ENCODE measurements around the gene KBTBD13.

KBTBD13 gene

DNA sequence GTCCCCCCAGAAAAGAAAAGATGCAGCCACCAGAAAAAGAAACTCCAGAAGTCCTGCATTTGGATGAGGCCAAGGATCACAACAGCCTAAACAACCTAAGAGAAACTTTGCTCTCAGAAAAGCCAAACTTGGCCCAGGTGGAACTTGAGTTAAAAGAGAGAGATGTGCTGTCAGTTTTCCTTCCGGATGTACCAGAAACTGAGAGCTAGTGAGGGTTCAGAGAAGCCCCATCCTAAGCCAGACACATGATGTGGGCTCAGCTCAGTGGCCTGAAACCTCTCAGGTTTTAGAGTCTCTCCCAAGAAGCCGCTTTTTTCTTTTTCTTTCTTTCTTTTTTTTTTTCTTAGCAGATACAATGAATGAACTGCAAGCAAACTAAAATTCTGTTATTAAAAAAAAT, 23.6 kb upstream of the KBTBD13 start:
- no peak for DNase-seq (ENCODE audit: low read depth)

DNA sequence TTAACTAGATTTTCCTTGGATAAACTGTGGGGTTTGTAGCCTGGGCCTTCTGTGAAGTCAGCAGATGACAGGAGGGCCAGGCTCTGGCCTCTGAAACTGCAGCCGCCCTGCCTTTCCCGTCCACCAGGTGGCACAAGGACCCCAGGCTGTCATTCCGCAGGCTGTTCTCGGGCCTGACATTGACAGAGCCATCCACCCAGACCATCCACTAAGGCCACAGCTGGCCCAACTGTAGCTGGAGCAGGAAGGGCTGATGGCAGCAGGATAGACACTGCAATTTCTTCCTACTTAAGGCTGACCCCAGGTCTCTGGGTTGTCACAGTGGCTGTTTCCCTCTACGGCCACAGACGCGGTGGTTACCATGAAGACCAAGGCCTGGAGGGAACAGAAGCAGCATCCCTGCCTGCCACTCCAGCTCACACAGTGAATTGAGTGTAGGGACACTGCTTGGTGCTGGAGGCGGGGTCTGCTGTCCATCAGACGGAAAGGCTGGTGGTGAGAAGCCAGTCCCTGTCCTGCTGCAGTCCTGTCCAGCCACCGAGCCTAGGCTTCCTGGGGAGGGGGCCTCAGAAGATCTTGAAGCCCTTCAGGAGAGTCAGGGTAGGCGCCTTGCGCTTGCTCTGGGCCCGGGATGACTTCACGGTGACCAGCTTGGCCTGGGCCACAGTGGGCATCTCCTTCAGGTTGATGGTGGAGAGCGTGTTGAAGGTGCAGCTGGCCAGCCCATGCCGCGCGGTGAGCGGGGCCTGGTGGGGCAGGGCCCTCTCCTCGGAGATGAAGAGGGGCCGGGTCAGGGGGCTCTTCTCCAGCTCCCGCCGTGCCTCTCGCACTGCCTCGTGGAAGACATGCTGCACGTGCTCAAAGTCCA, 22.0 kb upstream of the KBTBD13 start:
- DNase-seq (ENCODE audit: low read depth) = no peak

DNA sequence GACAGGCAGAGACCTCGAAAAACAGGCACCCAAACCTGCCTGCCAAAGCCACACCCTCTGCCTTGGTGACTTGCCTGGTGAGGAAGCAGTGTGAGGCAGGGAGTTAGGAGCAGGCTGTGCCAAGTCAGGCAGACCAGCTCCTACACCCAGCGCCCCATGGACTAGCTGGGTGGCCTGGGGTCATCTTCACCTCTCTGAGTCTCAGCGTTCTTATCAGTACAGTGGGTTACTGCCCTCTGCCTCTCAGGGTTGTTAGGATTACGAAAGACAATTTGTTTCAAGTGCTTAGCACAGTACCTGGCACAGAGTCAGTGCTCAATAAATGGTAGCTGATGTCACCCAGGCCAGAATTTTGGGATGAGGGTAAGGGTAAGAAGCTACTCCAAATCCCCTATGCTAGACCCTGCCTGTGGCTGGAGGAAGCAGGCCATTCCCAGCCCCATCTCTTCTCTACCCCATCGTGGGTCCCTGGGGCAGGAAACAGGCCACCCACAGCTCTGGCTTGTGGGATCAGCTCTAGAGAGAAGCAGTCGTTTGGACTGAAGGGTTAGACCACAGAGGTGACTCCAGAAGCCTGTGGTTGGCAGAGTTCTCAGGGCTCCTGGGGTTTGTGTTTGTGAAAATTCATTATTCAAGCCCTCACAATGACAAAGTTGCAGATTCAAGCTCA, 21.2 kb upstream of the KBTBD13 start:
- DNase-seq (ENCODE audit: low read depth) = no peak

DNA sequence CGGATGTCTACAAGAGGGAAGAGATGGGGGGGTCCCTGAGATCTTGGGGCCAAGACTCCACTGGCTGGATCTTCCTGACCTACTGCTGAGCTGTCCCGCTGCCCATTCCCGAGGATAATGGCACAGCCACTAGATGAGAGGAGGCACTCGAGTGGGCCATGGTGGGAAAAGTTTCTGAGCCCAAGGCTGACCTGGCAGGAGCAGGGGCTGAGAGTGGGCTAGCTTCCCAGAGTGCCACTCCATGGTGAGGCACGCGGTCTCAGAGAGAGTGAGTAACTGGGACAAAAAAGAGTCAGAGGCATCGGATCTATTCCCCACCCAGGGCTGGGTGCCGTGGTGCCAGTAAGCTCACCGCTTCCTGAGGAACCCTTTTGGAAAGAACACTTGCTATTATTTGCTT, 20.4 kb upstream of the KBTBD13 start:
- no peak for DNase-seq (ENCODE audit: low read depth)

GRCh38 chr15:65056868-65057548, 19.5 kb upstream of the KBTBD13 start:
- DNase-seq (ENCODE audit: low read depth) = no peak

GRCh38 chr15:65057549-65057940, 19.0 kb upstream of the KBTBD13 start:
- no peak for DNase-seq (ENCODE audit: low read depth)

- DNase-seq (ENCODE audit: low read depth) = no peak
Observed at GRCh38 chr15:65058394-65059368, 17.9 kb upstream of the KBTBD13 start.

GRCh38 chr15:65059369-65059750, 17.2 kb upstream of the KBTBD13 start:
- no peak for DNase-seq (ENCODE audit: low read depth)

GRCh38 chr15:65059931-65060596, 16.5 kb upstream of the KBTBD13 start:
- DNase-seq (ENCODE audit: low read depth) = no peak

DNA sequence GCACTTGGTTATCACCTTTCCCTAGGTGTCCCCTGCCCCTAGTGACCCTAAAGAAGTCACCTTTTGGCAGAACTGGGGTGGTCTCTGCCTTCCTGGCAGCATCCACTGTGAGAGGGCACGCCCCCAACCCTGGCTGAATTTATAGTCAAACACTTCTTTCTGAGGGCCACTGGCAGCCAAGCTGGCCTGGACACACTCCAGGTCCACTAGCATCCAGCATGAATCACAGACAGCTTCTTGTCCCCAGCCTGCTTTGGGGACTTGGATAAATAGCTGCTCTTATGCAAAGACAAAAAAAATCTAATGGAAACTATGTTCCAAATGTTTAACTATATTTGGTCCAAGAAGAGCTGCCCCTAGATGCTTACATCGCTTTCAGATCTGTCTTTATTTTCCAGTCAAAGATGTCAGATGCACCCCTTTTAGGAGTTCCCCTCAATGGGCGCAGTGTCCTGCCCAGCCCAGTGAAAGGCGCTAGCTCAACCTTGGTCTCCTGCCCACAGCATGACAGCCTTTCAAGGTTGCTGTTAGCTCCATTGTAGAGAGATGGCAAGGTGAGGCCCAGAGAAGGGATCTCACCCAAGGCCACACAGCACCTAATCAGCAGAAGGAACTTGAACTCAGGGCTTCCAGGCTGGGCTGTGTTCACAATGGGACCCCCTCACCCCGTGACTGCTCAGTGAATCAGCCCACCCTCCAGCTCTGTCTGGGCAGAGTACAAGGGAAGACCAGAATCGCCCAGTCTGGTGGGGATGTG, 15.7 kb upstream of the KBTBD13 start:
- no peak for DNase-seq (ENCODE audit: low read depth)

GRCh38 chr15:65062061-65062460, 14.5 kb upstream of the KBTBD13 start:
- no peak for DNase-seq (ENCODE audit: low read depth)

GRCh38 chr15:65062726-65063125, 13.8 kb upstream of the KBTBD13 start:
- DNase-seq (ENCODE audit: low read depth) = no peak

- DNase-seq (ENCODE audit: low read depth) = no peak
Observed at GRCh38 chr15:65066001-65066634, 10.4 kb upstream of the KBTBD13 start.

DNA sequence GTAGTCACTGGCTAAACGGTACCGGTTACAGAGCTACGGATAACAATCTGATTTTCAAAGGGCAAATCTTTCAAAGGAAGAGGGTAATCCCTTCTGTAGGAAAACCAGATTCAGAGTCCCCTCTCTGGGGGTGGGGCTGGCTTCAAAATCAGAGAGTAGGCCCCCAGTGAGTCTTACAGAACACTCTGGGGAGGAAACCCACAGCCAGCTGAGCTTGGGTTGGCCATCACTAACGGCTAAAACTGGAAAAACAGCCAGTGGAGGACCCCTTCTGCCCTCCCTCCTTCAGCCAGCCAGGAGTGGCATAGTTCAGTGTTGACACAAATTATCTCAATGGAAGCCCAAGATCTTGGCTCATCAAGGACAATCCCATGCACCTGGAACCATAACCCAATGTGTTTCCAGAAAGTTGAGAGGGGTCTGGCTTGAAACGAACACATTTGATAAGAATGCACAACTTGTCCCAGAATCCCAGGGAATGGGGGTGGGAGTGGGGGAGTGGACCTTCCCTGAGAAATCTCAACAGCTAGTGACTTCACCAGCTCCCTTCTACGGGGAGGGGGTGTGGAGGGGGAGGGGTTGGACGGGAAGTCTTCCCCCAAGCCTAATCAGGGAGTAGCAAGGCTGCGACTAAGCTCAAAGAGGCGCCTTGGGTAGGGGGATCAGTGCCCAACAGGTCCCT, 9.8 kb upstream of the KBTBD13 start:
- DNase-seq (ENCODE audit: low read depth) = no peak

- no peak for DNase-seq (ENCODE audit: low read depth)
Observed at GRCh38 chr15:65067317-65067644, 9.3 kb upstream of the KBTBD13 start.

- no peak for DNase-seq (ENCODE audit: low read depth)
Observed at GRCh38 chr15:65067645-65068402, 8.7 kb upstream of the KBTBD13 start, which contains the start of gene RASL12. Gene RASL12 (minus strand): TSS chr15:65067991. CDS start chr15:65067835, 156 bp downstream.

GRCh38 chr15:65068403-65068788, 8.2 kb upstream of the KBTBD13 start:
- no peak for DNase-seq (ENCODE audit: low read depth)

DNA sequence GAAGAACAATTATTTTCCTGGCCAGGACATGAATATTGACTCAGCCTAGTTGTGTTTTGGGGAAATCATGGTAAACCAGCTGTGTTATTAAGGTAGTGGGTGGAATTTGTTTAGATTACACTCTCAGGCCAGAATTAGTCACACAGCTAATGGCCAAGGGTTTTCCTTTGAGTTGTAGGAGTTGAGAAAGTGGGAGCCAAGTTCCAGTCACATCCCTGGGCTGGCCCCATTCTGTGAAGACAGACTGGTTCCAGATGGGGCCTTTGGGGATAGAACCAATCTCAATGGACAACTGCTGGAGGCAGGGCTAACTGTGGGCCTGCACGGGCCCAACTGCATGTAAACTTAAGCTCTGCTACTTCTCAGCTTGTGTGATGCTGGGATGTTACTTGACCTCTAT, 7.4 kb upstream of the KBTBD13 start:
- DNase-seq (ENCODE audit: low read depth) = no peak
